Gastrocnemius medialis (tissue), 4 donors: ENCODE measurements around the gene USP32.

Experiments
- POLR2A ChIP-seq, 2 donors: fragments of 450-650 bp; IDR thresholded peaks; one replicate each; pipeline ENCODE4 v1.6.1; 2017; ENCODE audit warnings: antibody characterized with exemption in 2 of 2, mild to moderate bottlenecking in 2 of 2, moderate library complexity in 2 of 2
- TF ChIP-seq, protein P1 (sequence below), 5 experiments: fragments of 450-650 bp in 3 of 5; fragments of 200-600 bp in 2 of 5; sonication (generic) in 2 of 5; IDR thresholded peaks in 4 of 5; conservative IDR thresholded peaks in 1 of 5; 1 replicate in 4 of 5; 2 replicates in 1 of 5; pipeline ENCODE4 v1.5.1; 2016 to 2019; ENCODE audit warnings: antibody characterized with exemption in 5 of 5, mild to moderate bottlenecking in 3 of 5, moderate library complexity in 3 of 5

DNA sequence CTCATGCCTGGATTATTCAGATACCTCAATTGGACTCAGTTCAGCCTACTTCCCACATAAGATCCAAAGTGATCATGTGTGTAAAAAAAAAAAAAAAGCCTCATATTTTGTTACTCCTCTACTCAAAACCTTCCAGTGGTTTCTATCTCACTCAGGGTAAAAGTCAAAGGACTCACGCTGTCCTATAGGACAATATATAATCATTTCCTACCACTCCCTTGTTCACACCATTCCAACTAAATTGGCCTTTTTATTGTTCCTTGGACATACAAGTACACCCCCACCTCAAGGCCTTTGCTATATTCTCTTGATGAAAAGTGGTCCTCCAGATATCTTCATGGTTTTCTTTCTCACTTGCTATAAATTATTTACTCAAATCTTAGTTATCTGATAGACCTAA lies 99.2 kb downstream of the USP32 start:
- TF ChIP-seq, protein P1, sequence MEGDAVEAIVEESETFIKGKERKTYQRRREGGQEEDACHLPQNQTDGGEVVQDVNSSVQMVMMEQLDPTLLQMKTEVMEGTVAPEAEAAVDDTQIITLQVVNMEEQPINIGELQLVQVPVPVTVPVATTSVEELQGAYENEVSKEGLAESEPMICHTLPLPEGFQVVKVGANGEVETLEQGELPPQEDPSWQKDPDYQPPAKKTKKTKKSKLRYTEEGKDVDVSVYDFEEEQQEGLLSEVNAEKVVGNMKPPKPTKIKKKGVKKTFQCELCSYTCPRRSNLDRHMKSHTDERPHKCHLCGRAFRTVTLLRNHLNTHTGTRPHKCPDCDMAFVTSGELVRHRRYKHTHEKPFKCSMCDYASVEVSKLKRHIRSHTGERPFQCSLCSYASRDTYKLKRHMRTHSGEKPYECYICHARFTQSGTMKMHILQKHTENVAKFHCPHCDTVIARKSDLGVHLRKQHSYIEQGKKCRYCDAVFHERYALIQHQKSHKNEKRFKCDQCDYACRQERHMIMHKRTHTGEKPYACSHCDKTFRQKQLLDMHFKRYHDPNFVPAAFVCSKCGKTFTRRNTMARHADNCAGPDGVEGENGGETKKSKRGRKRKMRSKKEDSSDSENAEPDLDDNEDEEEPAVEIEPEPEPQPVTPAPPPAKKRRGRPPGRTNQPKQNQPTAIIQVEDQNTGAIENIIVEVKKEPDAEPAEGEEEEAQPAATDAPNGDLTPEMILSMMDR (IDR thresholded peaks at IDR 0.05 in 4 of 5, conservative IDR thresholded peaks at IDR 0.05 in 1 of 5), result no peak
- TF ChIP-seq POLR2A (IDR thresholded peaks at IDR 0.05), result no peak
